HepG2 (cell line): ENCODE measurements around the gene EPB41L2. TPM values are rescaled to one million over a fixed set of nuclear protein-coding genes. Genes with fewer than 3 reads are reported as not detected.

Experiments
- AHR ChIP-seq: IDR thresholded peaks from 2 replicates; pipeline ENCODE4 v1.6.1; 2018; ENCODE audit warnings: missing genetic modification reagents, missing compliant biosample characterization
- ARID2 ChIP-seq: sonication (generic); formaldehyde crosslinking; IDR thresholded peaks from 2 replicates; pipeline ENCODE4 v1.8.1; 2022; ENCODE audit warnings: mild to moderate bottlenecking, missing genetic modification reagents, borderline replicate concordance
- GATA4 ChIP-seq: sonication (generic); IDR thresholded peaks from 2 replicates; pipeline ENCODE4 v1.6.1; 2016; ENCODE audit warnings: antibody characterized with exemption, low read depth, borderline replicate concordance
- KDM5A ChIP-seq: fragments of 200-600 bp; sonication (generic); IDR thresholded peaks from 2 replicates; pipeline ENCODE4 v1.7.0; 2018; ENCODE audit warnings: antibody characterized with exemption, mild to moderate bottlenecking, low read length, borderline replicate concordance
- NBN ChIP-seq: fragments of 450-650 bp; conservative IDR thresholded peaks from 2 replicates; pipeline ENCODE4 v1.6.1; 2017
- NFE2 ChIP-seq: sonication (generic); formaldehyde crosslinking; IDR thresholded peaks from 2 replicates; pipeline ENCODE4 v1.4.0; 2020; ENCODE audit warnings: missing genetic modification reagents
- ZFP41 ChIP-seq: sonication (generic); formaldehyde crosslinking; IDR thresholded peaks from 2 replicates; pipeline ENCODE4 v1.4.0; 2020; ENCODE audit warnings: mild to moderate bottlenecking, missing genetic modification reagents, borderline replicate concordance
- ZNF589 ChIP-seq: sonication (generic); formaldehyde crosslinking; conservative IDR thresholded peaks from 2 replicates; pipeline ENCODE4 v1.8.0; 2022; ENCODE audit warnings: mild to moderate bottlenecking, moderate library complexity, missing genetic modification reagents
- polyA plus RNA-seq, 8 experiments: library from polyadenylated mRNA; depleted of rRNA in 3 of 8; stranded (reverse) in 7 of 8; unstranded in 1 of 8; fragments of >200 nt; fragmentation: Illumina TruSeq in 4 of 8; extraction: Trizol in 4 of 8; gene quantifications; 2 replicates each; pipeline versions ENCODE4 v1.2.1 to v1.2.3, GENCODE V29; 2011 to 2016; ENCODE audit warnings: low read depth in 4 of 8, missing spikeins in 1 of 8, mixed read lengths in 1 of 8; ENCODE audit not compliant: insufficient read depth in 1 of 8
- total RNA-seq, 5 experiments: library from RNA; depleted of rRNA; stranded (reverse); fragments of >200 nt; fragmentation: Illumina TruSeq; extraction: Trizol; gene quantifications; 2 replicates each; pipeline ENCODE4 v1.2.3, GENCODE V29; 2016; ENCODE audit warnings: low read depth in 1 of 5
- TF ChIP-seq, protein P1 (sequence below): sonication (generic); formaldehyde crosslinking; IDR thresholded peaks from 2 replicates; pipeline ENCODE4 v1.5.0; 2020; ENCODE audit warnings: missing genetic modification reagents
- TF ChIP-seq, protein P2 (sequence below): sonication (generic); formaldehyde crosslinking; conservative IDR thresholded peaks from 2 replicates; pipeline ENCODE4 v1.8.0; 2022; ENCODE audit warnings: low read depth, missing genetic modification reagents
- TF ChIP-seq, protein P3 (sequence below): sonication (generic); formaldehyde crosslinking; IDR thresholded peaks from 2 replicates; pipeline ENCODE4 v1.4.0; 2020; ENCODE audit warnings: missing genetic modification reagents; ENCODE audit errors: not compliant biosample characterization
- TF ChIP-seq, protein P4 (sequence below): sonication (generic); formaldehyde crosslinking; conservative IDR thresholded peaks from 2 replicates; pipeline ENCODE4 v1.4.0; 2020; ENCODE audit warnings: mild to moderate bottlenecking, missing genetic modification reagents, moderate library complexity
- TF ChIP-seq, protein P5 (sequence below): IDR thresholded peaks from 2 replicates; pipeline ENCODE4 v1.6.1; 2018; ENCODE audit warnings: missing genetic modification reagents
- TF ChIP-seq, protein P6 (sequence below): sonication (generic); formaldehyde crosslinking; IDR thresholded peaks from 2 replicates; pipeline ENCODE4 v1.9.0; 2021; ENCODE audit warnings: missing genetic modification reagents, borderline replicate concordance

The EPB41L2 gene
- total and polyA plus RNA-seq, 2 of the 13 experiments (the other 11 are each of a cell fraction or from before 2014, with no cell fraction given) = 41.7 to 56.4 TPM

DNA sequence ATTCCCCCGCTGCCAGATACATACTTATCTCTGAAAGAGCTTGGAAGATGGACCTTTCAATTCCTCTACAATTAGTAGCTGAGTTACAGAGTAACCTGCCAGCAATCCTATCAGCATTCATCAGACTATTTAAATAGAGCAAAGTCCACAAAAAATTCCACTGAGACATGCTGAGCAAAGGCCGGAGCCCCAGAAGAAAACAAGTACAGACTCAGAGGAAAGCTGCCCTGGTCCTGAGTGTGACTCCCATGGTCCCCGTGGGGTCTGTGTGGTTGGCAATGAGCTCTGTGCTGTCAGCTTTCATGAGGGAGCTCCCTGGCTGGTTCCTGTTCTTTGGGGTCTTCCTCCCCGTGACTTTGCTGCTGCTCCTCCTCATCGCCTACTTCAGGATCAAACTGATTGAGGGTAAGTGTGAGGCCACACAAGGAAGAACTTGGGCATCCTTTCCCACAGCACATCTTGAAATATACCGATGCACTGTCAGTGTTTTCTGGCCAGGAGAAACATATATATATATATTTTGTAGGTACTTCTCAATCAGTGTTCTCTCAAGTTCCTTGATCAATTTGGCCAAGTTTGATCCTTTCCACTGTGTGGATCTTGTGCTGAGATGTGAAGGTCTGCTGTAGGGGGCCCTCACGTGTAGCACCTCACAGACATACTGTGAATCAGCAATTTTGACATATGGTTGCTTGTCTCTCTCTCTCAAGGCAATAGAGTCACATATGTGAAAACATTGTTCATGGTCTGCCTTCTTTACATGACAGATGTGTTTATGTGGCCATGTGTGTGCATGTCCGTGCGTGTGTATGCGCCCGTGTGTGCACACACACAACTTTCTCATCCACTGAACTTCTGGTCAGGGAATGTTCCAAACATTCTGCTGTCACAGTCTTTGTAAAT lies 235.5 kb downstream of the EPB41L2 start, which contains the start of gene SMLR1 (continued):
- TF ChIP-seq GATA4 (peak; percentile 96), KDM5A (peak; percentile 20; the same call in 1 of the 2 replicates), ARID2 (CRISPR knock-in tag) (peak; percentile 94), NFE2 (CRISPR knock-in tag) (peak; percentile 93), AHR (CRISPR knock-in tag) (peak; percentile 77; the same call in 1 of the 2 replicates), ZNF589 (CRISPR knock-in tag) (no peak), NBN (no peak), ZFP41 (CRISPR knock-in tag) (no peak)
- TF ChIP-seq, protein P1, sequence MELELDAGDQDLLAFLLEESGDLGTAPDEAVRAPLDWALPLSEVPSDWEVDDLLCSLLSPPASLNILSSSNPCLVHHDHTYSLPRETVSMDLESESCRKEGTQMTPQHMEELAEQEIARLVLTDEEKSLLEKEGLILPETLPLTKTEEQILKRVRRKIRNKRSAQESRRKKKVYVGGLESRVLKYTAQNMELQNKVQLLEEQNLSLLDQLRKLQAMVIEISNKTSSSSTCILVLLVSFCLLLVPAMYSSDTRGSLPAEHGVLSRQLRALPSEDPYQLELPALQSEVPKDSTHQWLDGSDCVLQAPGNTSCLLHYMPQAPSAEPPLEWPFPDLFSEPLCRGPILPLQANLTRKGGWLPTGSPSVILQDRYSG (CRISPR knock-in tag) = 0 out of 2 replicates have a peak, but pooled peaks have one; percentile 61
- TF ChIP-seq, protein P2, sequence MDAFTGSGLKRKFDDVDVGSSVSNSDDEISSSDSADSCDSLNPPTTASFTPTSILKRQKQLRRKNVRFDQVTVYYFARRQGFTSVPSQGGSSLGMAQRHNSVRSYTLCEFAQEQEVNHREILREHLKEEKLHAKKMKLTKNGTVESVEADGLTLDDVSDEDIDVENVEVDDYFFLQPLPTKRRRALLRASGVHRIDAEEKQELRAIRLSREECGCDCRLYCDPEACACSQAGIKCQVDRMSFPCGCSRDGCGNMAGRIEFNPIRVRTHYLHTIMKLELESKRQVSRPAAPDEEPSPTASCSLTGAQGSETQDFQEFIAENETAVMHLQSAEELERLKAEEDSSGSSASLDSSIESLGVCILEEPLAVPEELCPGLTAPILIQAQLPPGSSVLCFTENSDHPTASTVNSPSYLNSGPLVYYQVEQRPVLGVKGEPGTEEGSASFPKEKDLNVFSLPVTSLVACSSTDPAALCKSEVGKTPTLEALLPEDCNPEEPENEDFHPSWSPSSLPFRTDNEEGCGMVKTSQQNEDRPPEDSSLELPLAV = no peak
- TF ChIP-seq, protein P3, sequence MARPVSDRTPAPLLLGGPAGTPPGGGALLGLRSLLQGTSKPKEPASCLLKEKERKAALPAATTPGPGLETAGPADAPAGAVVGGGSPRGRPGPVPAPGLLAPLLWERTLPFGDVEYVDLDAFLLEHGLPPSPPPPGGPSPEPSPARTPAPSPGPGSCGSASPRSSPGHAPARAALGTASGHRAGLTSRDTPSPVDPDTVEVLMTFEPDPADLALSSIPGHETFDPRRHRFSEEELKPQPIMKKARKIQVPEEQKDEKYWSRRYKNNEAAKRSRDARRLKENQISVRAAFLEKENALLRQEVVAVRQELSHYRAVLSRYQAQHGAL (CRISPR knock-in tag) = no peak
- TF ChIP-seq, protein P4, sequence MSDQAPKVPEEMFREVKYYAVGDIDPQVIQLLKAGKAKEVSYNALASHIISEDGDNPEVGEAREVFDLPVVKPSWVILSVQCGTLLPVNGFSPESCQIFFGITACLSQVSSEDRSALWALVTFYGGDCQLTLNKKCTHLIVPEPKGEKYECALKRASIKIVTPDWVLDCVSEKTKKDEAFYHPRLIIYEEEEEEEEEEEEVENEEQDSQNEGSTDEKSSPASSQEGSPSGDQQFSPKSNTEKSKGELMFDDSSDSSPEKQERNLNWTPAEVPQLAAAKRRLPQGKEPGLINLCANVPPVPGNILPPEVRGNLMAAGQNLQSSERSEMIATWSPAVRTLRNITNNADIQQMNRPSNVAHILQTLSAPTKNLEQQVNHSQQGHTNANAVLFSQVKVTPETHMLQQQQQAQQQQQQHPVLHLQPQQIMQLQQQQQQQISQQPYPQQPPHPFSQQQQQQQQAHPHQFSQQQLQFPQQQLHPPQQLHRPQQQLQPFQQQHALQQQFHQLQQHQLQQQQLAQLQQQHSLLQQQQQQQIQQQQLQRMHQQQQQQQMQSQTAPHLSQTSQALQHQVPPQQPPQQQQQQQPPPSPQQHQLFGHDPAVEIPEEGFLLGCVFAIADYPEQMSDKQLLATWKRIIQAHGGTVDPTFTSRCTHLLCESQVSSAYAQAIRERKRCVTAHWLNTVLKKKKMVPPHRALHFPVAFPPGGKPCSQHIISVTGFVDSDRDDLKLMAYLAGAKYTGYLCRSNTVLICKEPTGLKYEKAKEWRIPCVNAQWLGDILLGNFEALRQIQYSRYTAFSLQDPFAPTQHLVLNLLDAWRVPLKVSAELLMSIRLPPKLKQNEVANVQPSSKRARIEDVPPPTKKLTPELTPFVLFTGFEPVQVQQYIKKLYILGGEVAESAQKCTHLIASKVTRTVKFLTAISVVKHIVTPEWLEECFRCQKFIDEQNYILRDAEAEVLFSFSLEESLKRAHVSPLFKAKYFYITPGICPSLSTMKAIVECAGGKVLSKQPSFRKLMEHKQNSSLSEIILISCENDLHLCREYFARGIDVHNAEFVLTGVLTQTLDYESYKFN = peak; percentile 97
- TF ChIP-seq, protein P5, sequence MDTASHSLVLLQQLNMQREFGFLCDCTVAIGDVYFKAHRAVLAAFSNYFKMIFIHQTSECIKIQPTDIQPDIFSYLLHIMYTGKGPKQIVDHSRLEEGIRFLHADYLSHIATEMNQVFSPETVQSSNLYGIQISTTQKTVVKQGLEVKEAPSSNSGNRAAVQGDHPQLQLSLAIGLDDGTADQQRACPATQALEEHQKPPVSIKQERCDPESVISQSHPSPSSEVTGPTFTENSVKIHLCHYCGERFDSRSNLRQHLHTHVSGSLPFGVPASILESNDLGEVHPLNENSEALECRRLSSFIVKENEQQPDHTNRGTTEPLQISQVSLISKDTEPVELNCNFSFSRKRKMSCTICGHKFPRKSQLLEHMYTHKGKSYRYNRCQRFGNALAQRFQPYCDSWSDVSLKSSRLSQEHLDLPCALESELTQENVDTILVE (CRISPR knock-in tag) = peak; percentile 82
- TF ChIP-seq, protein P6, sequence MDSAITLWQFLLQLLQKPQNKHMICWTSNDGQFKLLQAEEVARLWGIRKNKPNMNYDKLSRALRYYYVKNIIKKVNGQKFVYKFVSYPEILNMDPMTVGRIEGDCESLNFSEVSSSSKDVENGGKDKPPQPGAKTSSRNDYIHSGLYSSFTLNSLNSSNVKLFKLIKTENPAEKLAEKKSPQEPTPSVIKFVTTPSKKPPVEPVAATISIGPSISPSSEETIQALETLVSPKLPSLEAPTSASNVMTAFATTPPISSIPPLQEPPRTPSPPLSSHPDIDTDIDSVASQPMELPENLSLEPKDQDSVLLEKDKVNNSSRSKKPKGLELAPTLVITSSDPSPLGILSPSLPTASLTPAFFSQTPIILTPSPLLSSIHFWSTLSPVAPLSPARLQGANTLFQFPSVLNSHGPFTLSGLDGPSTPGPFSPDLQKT (CRISPR knock-in tag) = no peak
